Activated CD8-positive, alpha-beta T cell treated with anti-CD3 and anti-CD28 coated beads for 36 hours (primary cell): ENCODE data around the gene HTATSF1. TPM values are rescaled to one million over a fixed set of nuclear protein-coding genes. Genes with fewer than 3 reads are reported as not detected.

Experiments
- ATAC-seq: fragments of 200-7000 bp; cut with Tn5 transposase; one replicate; pipeline ENCODE4 v1.10.0; 2021; ENCODE audit warnings: mild to moderate bottlenecking, moderate library complexity
- CTCF ChIA-PET: fragments of 350-600 bp; sonication (Branson Sonifier 250); formaldehyde crosslinking; loops from one replicate; lab custom pipeline; 2021; ENCODE audit warnings: antibody characterized with exemption; lab: Charles Lee
- POLR2A ChIA-PET: fragments of 350-600 bp; sonication (Branson Sonifier 250); formaldehyde crosslinking; loops from one replicate; lab custom pipeline; 2021; ENCODE audit warnings: antibody characterized with exemption; lab: Charles Lee
- DNase-seq: peaks from one replicate; pipeline ENCODE4 v3.0.0-alpha.2; 2020
- H3K27ac Mint-ChIP-seq: one replicate; pipeline ENCODE4 v1.8.0; 2021; ENCODE audit warnings: mild to moderate bottlenecking, mixed read lengths
- H3K27me3 Mint-ChIP-seq: one replicate; pipeline ENCODE4 v1.8.0; 2021; ENCODE audit warnings: mixed read lengths
- H3K36me3 Mint-ChIP-seq: one replicate; pipeline ENCODE4 v1.8.0; 2021; ENCODE audit warnings: low read depth, mixed read lengths
- H3K4me1 Mint-ChIP-seq: one replicate; pipeline ENCODE4 v1.8.0; 2021; ENCODE audit warnings: low read depth, mixed read lengths
- H3K4me3 Mint-ChIP-seq: one replicate; pipeline ENCODE4 v1.8.0; 2021; ENCODE audit warnings: mild to moderate bottlenecking, moderate library complexity, mixed read lengths
- H3K9me3 Mint-ChIP-seq: one replicate; pipeline ENCODE4 v1.8.0; 2021; ENCODE audit warnings: mixed read lengths
- intact Hi-C: fragments of 100-400 bp; cut with micrococcal nuclease; formaldehyde crosslinking; loops from one replicate; pipeline ENCODE4 v1.10.0; 2022
- total RNA-seq, 2 experiments: library from RNA; stranded (reverse); gene quantifications; one replicate each; pipeline ENCODE4 v1.2.3, GENCODE V29; 2021
- TF ChIP-seq, protein P1 (sequence below): fragments of 200-600 bp; IDR thresholded peaks from one replicate; pipeline ENCODE4 v1.8.0; 2022; ENCODE audit warnings: antibody characterized with exemption, mild to moderate bottlenecking

HTATSF1 gene
- total RNA-seq, 2 experiments from 2014 or later: 33.0 to 35.4 TPM

GRCh38 chrX:136453114-136453513, 44.3 kb upstream of the HTATSF1 start:
- no peaks in the 10 kb centered on the region for H3K27me3 Mint-ChIP-seq
- DNase-seq (no peak), ATAC-seq (no peak)
- CTCF ChIA-PET: no interaction called here
- H3K4me3 Mint-ChIP-seq: no peak overlapping the region
- H3K27ac Mint-ChIP-seq: no peak overlapping the region
- intact Hi-C loops: no loop called here
- POLR2A ChIA-PET: no interaction called here
- H3K9me3 Mint-ChIP-seq: no peaks in the 10 kb centered on the region
- no peaks in the 10 kb centered on the region for H3K4me1 Mint-ChIP-seq
- no peaks in the 10 kb centered on the region for H3K36me3 Mint-ChIP-seq
- TF ChIP-seq, protein P1, sequence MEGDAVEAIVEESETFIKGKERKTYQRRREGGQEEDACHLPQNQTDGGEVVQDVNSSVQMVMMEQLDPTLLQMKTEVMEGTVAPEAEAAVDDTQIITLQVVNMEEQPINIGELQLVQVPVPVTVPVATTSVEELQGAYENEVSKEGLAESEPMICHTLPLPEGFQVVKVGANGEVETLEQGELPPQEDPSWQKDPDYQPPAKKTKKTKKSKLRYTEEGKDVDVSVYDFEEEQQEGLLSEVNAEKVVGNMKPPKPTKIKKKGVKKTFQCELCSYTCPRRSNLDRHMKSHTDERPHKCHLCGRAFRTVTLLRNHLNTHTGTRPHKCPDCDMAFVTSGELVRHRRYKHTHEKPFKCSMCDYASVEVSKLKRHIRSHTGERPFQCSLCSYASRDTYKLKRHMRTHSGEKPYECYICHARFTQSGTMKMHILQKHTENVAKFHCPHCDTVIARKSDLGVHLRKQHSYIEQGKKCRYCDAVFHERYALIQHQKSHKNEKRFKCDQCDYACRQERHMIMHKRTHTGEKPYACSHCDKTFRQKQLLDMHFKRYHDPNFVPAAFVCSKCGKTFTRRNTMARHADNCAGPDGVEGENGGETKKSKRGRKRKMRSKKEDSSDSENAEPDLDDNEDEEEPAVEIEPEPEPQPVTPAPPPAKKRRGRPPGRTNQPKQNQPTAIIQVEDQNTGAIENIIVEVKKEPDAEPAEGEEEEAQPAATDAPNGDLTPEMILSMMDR: no peak

GRCh38 chrX:136453771-136454170, 43.6 kb upstream of the HTATSF1 start:
- TF ChIP-seq, protein P1: no peak
- Mint-ChIP-seq H3K9me3 (no peaks in the 10 kb centered on the region), H3K27me3 (no peaks in the 10 kb centered on the region), H3K4me1 (no peaks in the 10 kb centered on the region), H3K36me3 (no peaks in the 10 kb centered on the region), H3K4me3 (no peak overlapping the region), H3K27ac (no peak overlapping the region)
- POLR2A ChIA-PET: no interaction called here
- no peak for DNase-seq
- ATAC-seq: no peak
- intact Hi-C loops: no loop called here
- CTCF ChIA-PET: no interaction called here

GRCh38 chrX:136456133-136456532, 41.3 kb upstream of the HTATSF1 start:
- intact Hi-C loops: no loop called here
- Mint-ChIP-seq H3K4me1 (no peaks in the 10 kb centered on the region), H3K4me3 (no peak overlapping the region), H3K27ac (no peak overlapping the region), H3K36me3 (no peaks in the 10 kb centered on the region), H3K9me3 (no peaks in the 10 kb centered on the region), H3K27me3 (no peaks in the 10 kb centered on the region)
- TF ChIP-seq, protein P1: no peak
- DNase-seq: no peak
- no peak for ATAC-seq
- ChIA-PET CTCF (no interaction called here), POLR2A (no interaction called here)

DNA sequence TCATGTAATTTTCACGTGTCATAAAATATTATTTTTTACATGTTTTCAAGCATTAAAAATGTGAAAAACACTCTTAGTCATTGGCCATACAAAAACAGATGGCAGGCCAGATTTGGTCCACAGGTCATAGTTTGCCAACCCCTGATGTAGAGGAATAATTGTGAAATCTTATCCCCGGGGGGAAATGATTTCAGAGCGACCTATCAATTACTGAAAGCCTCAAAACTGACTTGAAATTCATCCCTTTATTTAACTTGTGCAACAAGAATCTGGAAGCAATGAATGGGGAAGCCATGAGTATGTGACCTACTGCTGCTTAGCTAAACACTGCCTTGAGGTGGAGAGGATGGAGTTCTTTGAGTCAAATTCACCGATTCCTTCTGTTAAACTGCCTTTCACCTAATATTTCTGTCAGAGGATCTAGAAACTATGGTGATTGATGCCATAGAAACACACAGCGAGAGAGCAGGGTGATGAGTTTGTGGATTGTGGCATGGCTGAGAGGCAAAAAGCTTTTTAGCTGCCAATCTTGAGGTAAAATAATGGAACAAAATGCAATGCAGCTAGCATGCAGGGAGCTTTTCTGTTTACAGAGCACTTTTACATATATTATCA, 40.0 kb upstream of the HTATSF1 start:
- no peak for DNase-seq
- intact Hi-C loops: no loop called here
- Mint-ChIP-seq H3K4me3 (no peak overlapping the region), H3K27ac (no peak overlapping the region), H3K9me3 (no peaks in the 10 kb centered on the region), H3K36me3 (no peaks in the 10 kb centered on the region), H3K4me1 (no peaks in the 10 kb centered on the region), H3K27me3 (no peaks in the 10 kb centered on the region)
- ChIA-PET POLR2A (no interaction called here), CTCF (no interaction called here)
- ATAC-seq: no peak
- TF ChIP-seq, protein P1: no peak

GRCh38 chrX:136464589-136464988, 32.8 kb upstream of the HTATSF1 start:
- no peaks in the 10 kb centered on the region for H3K9me3 Mint-ChIP-seq
- H3K4me3 Mint-ChIP-seq: no peak overlapping the region
- H3K36me3 Mint-ChIP-seq: no peaks in the 10 kb centered on the region
- ATAC-seq (no peak), DNase-seq (no peak)
- H3K27ac Mint-ChIP-seq: no peak overlapping the region
- ChIA-PET CTCF (no interaction called here), POLR2A (no interaction called here)
- TF ChIP-seq, protein P1: no peak
- H3K27me3 Mint-ChIP-seq: no peaks in the 10 kb centered on the region
- H3K4me1 Mint-ChIP-seq: no peaks in the 10 kb centered on the region
- intact Hi-C loops: no loop called here
